ENCODE results near the gene PRSS50.

DNA sequence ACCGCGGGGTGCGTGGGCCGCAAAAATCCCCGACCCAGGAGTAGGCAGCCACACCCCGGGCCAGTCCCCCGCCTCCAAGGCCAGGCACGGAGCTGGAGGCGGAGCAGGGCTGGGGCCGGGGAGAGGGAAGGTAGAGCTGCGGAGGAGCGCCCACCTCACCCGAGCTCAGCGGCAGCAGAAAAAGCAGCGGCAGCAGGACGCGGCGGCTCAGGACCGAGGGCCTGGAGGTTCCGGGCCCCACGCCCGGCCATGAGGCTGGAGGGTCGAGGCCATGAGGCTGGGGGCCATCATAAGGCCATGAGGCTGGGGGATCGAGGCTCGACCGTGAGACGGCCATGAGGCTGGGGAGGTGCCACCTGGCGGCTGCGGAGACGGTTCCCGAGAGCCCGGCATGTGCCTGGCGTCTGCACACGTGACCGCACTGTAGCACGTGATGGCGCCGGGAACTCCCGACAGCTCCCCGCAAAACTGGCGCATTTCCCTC, 32.9 kb upstream of the PRSS50 start:
- TF ChIP-seq, protein P1, sequence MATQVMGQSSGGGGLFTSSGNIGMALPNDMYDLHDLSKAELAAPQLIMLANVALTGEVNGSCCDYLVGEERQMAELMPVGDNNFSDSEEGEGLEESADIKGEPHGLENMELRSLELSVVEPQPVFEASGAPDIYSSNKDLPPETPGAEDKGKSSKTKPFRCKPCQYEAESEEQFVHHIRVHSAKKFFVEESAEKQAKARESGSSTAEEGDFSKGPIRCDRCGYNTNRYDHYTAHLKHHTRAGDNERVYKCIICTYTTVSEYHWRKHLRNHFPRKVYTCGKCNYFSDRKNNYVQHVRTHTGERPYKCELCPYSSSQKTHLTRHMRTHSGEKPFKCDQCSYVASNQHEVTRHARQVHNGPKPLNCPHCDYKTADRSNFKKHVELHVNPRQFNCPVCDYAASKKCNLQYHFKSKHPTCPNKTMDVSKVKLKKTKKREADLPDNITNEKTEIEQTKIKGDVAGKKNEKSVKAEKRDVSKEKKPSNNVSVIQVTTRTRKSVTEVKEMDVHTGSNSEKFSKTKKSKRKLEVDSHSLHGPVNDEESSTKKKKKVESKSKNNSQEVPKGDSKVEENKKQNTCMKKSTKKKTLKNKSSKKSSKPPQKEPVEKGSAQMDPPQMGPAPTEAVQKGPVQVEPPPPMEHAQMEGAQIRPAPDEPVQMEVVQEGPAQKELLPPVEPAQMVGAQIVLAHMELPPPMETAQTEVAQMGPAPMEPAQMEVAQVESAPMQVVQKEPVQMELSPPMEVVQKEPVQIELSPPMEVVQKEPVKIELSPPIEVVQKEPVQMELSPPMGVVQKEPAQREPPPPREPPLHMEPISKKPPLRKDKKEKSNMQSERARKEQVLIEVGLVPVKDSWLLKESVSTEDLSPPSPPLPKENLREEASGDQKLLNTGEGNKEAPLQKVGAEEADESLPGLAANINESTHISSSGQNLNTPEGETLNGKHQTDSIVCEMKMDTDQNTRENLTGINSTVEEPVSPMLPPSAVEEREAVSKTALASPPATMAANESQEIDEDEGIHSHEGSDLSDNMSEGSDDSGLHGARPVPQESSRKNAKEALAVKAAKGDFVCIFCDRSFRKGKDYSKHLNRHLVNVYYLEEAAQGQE (IDR thresholded peaks at IDR 0.05; ENCODE audit: low read depth): no peak
- TF ChIP-seq RAD21 (IDR thresholded peaks at IDR 0.05; ENCODE audit: low read depth): no peak

Measured in Ishikawa (cell line).